HepG2 (cell line): ENCODE results near the gene LCA5. TPM values are rescaled to one million over a fixed set of nuclear protein-coding genes. Genes with fewer than 3 reads are reported as not detected.

Experiments
- AGO1 ChIP-seq: fragments of 200-400 bp; formaldehyde crosslinking; IDR thresholded peaks from 2 replicates; pipeline ENCODE4 v1.6.1; 2017; ENCODE audit warnings: mild to moderate bottlenecking, low read depth, low read length, moderate library complexity; ENCODE audit not compliant: poor library complexity, severe bottlenecking
- ARID4A ChIP-seq: sonication (generic); formaldehyde crosslinking; IDR thresholded peaks from 2 replicates; pipeline ENCODE4 v1.5.0; 2020; ENCODE audit warnings: mild to moderate bottlenecking, missing genetic modification reagents, borderline replicate concordance
- FOXJ3 ChIP-seq: sonication (generic); formaldehyde crosslinking; IDR thresholded peaks from 2 replicates; pipeline ENCODE4 v1.4.0; 2020; ENCODE audit warnings: missing genetic modification reagents, mild to moderate bottlenecking, borderline replicate concordance
- FOXK1 ChIP-seq: sonication (generic); formaldehyde crosslinking; IDR thresholded peaks from 2 replicates; pipeline ENCODE4 v1.4.0; 2020; ENCODE audit warnings: low read depth, missing genetic modification reagents, borderline replicate concordance
- HHEX ChIP-seq: IDR thresholded peaks from 2 replicates; pipeline ENCODE4 v1.6.1; 2016; ENCODE audit warnings: control low read depth
- IRF9 ChIP-seq: sonication (generic); formaldehyde crosslinking; IDR thresholded peaks from 2 replicates; pipeline ENCODE4 v1.8.0; 2022; ENCODE audit warnings: missing genetic modification reagents, mild to moderate bottlenecking, borderline replicate concordance
- KDM5B ChIP-seq: sonication (generic); formaldehyde crosslinking; IDR thresholded peaks from 2 replicates; pipeline ENCODE4 v1.4.0; 2020; ENCODE audit warnings: missing genetic modification reagents, mild to moderate bottlenecking, borderline replicate concordance
- KLF11 ChIP-seq: IDR thresholded peaks from 2 replicates; pipeline ENCODE4 v1.6.1; 2016; ENCODE audit warnings: missing compliant biosample characterization
- PLRG1 ChIP-seq: fragments of 450-650 bp; conservative IDR thresholded peaks from 2 replicates; pipeline ENCODE4 v1.6.1; 2016
- RARG ChIP-seq: sonication (generic); formaldehyde crosslinking; IDR thresholded peaks from 2 replicates; pipeline ENCODE4 v1.4.0; 2020; ENCODE audit warnings: low read depth, mild to moderate bottlenecking, missing genetic modification reagents
- SKI ChIP-seq: fragments of 450-650 bp; IDR thresholded peaks from one replicate; pipeline ENCODE4 v1.6.1; 2018; ENCODE audit warnings: mild to moderate bottlenecking; ENCODE audit not compliant: partially characterized antibody
- TGIF2 ChIP-seq: IDR thresholded peaks from 2 replicates; pipeline ENCODE4 v1.6.1; 2016; ENCODE audit warnings: control low read depth, missing compliant biosample characterization
- ZNF138 ChIP-seq: sonication (generic); formaldehyde crosslinking; IDR thresholded peaks from 2 replicates; pipeline ENCODE4 v1.5.0; 2020; ENCODE audit warnings: mild to moderate bottlenecking, low read depth, missing genetic modification reagents
- ZNF292 ChIP-seq: sonication (generic); formaldehyde crosslinking; IDR thresholded peaks from 2 replicates; pipeline ENCODE4 v1.8.1; 2022; ENCODE audit warnings: mild to moderate bottlenecking, low read depth, missing genetic modification reagents, borderline replicate concordance
- ZNF367 ChIP-seq: sonication (generic); formaldehyde crosslinking; IDR thresholded peaks from 2 replicates; pipeline ENCODE4 v1.4.0; 2020; ENCODE audit warnings: missing genetic modification reagents, borderline replicate concordance
- ZNF503 ChIP-seq: sonication (generic); formaldehyde crosslinking; IDR thresholded peaks from 2 replicates; pipeline ENCODE4 v1.4.0; 2020; ENCODE audit warnings: missing genetic modification reagents
- ZNF850 ChIP-seq: sonication (generic); formaldehyde crosslinking; conservative IDR thresholded peaks from 2 replicates; pipeline ENCODE4 v1.9.0; 2021; ENCODE audit warnings: mild to moderate bottlenecking, missing genetic modification reagents
- polyA plus RNA-seq, 8 experiments: library from polyadenylated mRNA; depleted of rRNA in 3 of 8; stranded (reverse) in 7 of 8; unstranded in 1 of 8; fragments of >200 nt; fragmentation: Illumina TruSeq in 4 of 8; extraction: Trizol in 4 of 8; gene quantifications; 2 replicates each; pipeline versions ENCODE4 v1.2.1 to v1.2.3, GENCODE V29; 2011 to 2016; ENCODE audit warnings: low read depth in 4 of 8, missing spikeins in 1 of 8, mixed read lengths in 1 of 8; ENCODE audit not compliant: insufficient read depth in 1 of 8
- total RNA-seq, 5 experiments: library from RNA; depleted of rRNA; stranded (reverse); fragments of >200 nt; fragmentation: Illumina TruSeq; extraction: Trizol; gene quantifications; 2 replicates each; pipeline ENCODE4 v1.2.3, GENCODE V29; 2016; ENCODE audit warnings: low read depth in 1 of 5
- TF ChIP-seq, protein P1 (sequence below): sonication (generic); formaldehyde crosslinking; IDR thresholded peaks from 2 replicates; pipeline ENCODE4 v1.4.0; 2020; ENCODE audit warnings: missing genetic modification reagents

LCA5 gene
- total and polyA plus RNA-seq, 2 of the 13 experiments (the other 11 are each of a cell fraction or from before 2014, with no cell fraction given), result 0.84 to 4.6 TPM

DNA sequence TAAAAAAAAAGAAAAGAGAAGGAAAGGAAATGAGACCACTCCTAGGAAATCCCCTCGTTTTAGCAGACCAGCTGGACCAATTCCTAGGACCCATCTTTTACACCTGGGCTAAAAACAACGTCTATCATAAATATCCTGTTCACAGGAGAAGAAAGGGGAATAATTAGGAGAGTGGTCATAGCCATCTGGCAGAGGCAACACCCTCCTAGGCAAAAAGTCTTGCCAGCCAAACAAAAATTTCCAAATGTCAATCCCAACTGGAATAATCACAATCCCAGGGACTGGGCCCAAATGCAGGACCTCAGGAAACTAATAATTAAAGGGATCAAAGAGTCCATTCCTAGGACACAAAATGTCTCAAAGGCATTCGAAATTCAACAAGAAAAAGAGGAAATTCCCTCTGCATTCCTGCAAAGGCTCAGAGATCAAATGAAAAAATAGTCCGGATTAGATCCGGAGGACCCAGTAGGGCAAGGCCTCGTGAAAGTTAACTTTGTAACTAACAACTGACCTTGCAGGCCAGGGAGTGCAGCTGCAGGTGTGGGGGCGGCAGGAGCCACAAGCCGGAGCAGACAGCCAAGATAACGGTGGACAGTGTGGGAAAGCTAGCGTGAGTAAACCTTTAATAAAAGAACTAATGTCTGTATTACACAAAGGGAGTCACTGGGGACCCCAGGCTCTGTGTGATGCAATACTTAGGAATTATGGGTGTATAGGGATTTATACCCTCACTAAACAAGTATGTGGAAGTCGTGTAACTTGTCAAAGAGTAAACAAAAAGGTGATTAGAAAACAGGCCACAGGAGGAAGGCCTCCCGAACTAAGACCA, 11.7 kb downstream of the LCA5 start (continued):
- TF ChIP-seq IRF9, result no peak
- TF ChIP-seq ZNF367 (CRISPR knock-in tag), result no peak
- no peak for TF ChIP-seq PLRG1
- TF ChIP-seq FOXK1 (CRISPR knock-in tag), result no peak
- peak; percentile 55; the same call in 1 of the 2 replicates for TF ChIP-seq ARID4A (CRISPR knock-in tag)
- no peak; the same call in 1 of the 2 replicates for TF ChIP-seq ZNF503
- TF ChIP-seq FOXJ3 (CRISPR knock-in tag), result 0 out of 2 replicates have a peak, but pooled peaks have one; percentile 19
- TF ChIP-seq KLF11 (CRISPR knock-in tag), result no peak; the same call in 1 of the 2 replicates
- TF ChIP-seq ZNF138 (CRISPR knock-in tag), result no peak
- TF ChIP-seq RARG (CRISPR knock-in tag), result no peak
- TF ChIP-seq TGIF2 (CRISPR knock-in tag), result no peak
- TF ChIP-seq SKI, result peak; percentile 47
- no peak for TF ChIP-seq AGO1
- TF ChIP-seq KDM5B (CRISPR knock-in tag), result no peak
- peak; percentile 88; the same call in 1 of the 2 replicates for TF ChIP-seq ZNF292
- no peak for TF ChIP-seq HHEX (CRISPR knock-in tag)
- TF ChIP-seq ZNF850 (CRISPR knock-in tag), result no peak
- TF ChIP-seq, protein P1, sequence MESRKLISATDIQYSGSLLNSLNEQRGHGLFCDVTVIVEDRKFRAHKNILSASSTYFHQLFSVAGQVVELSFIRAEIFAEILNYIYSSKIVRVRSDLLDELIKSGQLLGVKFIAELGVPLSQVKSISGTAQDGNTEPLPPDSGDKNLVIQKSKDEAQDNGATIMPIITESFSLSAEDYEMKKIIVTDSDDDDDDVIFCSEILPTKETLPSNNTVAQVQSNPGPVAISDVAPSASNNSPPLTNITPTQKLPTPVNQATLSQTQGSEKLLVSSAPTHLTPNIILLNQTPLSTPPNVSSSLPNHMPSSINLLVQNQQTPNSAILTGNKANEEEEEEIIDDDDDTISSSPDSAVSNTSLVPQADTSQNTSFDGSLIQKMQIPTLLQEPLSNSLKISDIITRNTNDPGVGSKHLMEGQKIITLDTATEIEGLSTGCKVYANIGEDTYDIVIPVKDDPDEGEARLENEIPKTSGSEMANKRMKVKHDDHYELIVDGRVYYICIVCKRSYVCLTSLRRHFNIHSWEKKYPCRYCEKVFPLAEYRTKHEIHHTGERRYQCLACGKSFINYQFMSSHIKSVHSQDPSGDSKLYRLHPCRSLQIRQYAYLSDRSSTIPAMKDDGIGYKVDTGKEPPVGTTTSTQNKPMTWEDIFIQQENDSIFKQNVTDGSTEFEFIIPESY, result no peak
